ENCODE measurements around the gene KIF19. TPM values are rescaled to one million over a fixed set of nuclear protein-coding genes. Genes with fewer than 3 reads are reported as not detected.

The KIF19 gene
- total RNA-seq, 2 donors from 2014 or later: 0.56 to 0.95 TPM

DNA sequence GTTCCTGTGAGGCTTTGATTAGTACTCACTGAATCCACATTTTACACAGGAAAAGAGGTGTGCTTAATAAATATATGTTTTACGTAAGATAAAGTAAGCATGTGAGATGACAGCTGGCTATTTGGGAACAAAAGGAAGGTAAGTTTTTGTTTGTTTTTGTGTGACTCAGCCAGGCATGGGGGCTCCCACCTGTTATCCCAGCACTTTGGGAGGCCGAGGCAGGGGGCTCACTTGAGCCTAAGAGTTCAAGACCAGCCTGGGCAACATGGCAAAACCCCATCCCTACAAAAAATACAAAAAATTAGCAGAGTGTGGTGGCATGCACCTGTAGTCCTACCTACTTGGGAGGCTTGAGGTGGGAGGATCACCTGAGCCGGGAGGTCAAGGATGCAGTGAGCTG is 59.2 kb downstream of the KIF19 start:
- Histone ChIP-seq H3K27ac (no peak overlapping the region), H3K36me3 (no peaks in the 10 kb centered on the region), H3K27me3 (replicated peaks; ENCODE audit: insufficient read depth) (no peaks in the 10 kb centered on the region), H3K4me1 (ENCODE audit: control insufficient read depth in 1 of 2, low read depth in 2 of 2) (peaks cover 6 to 12% of the 10 kb centered on the region in 2 donors), H3K4me3 (no peak overlapping the region), H3K9me3 (no peaks in the 10 kb centered on the region)
- TF ChIP-seq, protein P1, sequence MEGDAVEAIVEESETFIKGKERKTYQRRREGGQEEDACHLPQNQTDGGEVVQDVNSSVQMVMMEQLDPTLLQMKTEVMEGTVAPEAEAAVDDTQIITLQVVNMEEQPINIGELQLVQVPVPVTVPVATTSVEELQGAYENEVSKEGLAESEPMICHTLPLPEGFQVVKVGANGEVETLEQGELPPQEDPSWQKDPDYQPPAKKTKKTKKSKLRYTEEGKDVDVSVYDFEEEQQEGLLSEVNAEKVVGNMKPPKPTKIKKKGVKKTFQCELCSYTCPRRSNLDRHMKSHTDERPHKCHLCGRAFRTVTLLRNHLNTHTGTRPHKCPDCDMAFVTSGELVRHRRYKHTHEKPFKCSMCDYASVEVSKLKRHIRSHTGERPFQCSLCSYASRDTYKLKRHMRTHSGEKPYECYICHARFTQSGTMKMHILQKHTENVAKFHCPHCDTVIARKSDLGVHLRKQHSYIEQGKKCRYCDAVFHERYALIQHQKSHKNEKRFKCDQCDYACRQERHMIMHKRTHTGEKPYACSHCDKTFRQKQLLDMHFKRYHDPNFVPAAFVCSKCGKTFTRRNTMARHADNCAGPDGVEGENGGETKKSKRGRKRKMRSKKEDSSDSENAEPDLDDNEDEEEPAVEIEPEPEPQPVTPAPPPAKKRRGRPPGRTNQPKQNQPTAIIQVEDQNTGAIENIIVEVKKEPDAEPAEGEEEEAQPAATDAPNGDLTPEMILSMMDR (IDR thresholded peaks at IDR 0.05): no peak
- ATAC-seq (ENCODE audit: insufficient number of reproducible peaks, low FRiP score, low read depth) (no peak), DNase-seq (ENCODE audit: low spot score) (no peak)

DNA sequence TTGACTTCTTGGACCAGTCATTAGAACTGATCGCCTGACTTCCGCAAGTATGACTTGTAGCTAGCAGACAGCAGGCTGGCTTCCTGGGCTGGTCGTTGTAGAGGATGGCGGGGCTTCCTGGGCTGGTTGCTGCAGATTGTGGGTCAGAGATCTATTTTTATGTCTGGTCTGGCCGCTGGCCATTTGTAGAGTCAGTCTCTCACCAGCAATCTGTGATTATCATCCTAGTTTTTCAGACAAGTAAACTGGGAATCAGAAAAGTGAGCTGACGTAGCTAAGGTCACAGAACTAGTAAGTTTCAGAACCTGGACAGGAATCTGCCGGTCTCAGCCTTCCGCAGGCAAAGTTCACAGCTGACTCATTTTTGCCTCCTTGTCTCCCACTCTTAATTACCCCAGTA is 60.4 kb downstream of the KIF19 start:
- Histone ChIP-seq H3K4me1 (ENCODE audit: control insufficient read depth in 1 of 2, low read depth in 2 of 2) (no peaks in the 10 kb centered on the region), H3K4me3 (no peak overlapping the region), H3K36me3 (no peaks in the 10 kb centered on the region), H3K9me3 (no peaks in the 10 kb centered on the region), H3K27me3 (replicated peaks; ENCODE audit: insufficient read depth) (no peaks in the 10 kb centered on the region), H3K27ac (peak overlapping the region in 1 of 2 donors; percentile 28)
- TF ChIP-seq, protein P1 (IDR thresholded peaks at IDR 0.05): no peak
- DNase-seq (ENCODE audit: low spot score) (no peak), ATAC-seq (ENCODE audit: insufficient number of reproducible peaks, low FRiP score, low read depth) (no peak)

DNA sequence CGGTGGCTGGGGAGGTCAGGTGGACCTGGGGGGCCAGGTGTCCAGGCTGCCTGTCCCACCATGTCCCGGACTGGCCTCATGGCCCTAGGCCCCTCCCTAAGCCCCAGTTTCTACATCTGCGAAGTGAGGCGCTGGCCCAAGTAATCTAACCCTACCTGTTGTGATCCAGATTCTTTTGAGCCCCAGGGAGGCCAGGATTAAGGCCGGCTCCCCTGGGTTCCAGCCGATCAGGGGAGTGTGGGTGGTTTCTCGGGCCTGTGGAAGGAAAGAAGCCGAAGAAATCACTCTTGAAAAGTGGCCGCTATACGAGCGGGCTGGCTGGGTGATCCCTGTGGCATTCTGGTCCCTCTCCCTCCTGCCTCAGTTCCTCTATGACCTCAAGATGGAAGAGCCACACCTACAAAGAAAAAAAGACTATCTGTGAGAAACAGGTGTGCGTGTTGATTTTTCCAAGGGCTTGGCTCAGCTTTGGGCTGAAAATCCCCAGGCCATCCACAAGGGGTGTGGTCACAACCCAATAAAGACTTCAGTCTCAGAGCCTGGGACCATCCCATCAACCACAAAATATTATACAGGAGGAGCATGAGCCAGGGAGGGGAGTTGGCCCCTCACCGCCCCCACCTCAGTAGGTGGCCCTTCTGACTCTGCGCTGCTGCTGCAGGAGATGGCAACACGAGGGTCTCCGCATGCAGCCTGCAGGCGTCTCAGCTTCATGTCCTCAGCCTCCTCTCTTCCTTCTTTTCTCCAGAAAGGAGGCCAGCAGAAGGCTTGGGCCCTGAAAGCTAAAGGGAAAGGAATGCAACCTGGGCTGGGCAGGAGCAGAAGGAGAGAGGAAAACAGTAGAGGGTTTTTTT is 61.6 kb downstream of the KIF19 start:
- H3K27ac ChIP-seq: no peak overlapping the region
- no peaks in the 10 kb centered on the region for H3K4me1 ChIP-seq (ENCODE audit: control insufficient read depth in 1 of 2, low read depth in 2 of 2)
- TF ChIP-seq, protein P1 (IDR thresholded peaks at IDR 0.05): no peak
- no peaks in the 10 kb centered on the region for H3K9me3 ChIP-seq
- no peak overlapping the region for H3K4me3 ChIP-seq
- DNase-seq (ENCODE audit: low spot score): no peak
- no peaks in the 10 kb centered on the region for H3K36me3 ChIP-seq
- no peaks in the 10 kb centered on the region for H3K27me3 ChIP-seq (replicated peaks; ENCODE audit: insufficient read depth)
- no peak for ATAC-seq (ENCODE audit: insufficient number of reproducible peaks, low FRiP score, low read depth)

DNA sequence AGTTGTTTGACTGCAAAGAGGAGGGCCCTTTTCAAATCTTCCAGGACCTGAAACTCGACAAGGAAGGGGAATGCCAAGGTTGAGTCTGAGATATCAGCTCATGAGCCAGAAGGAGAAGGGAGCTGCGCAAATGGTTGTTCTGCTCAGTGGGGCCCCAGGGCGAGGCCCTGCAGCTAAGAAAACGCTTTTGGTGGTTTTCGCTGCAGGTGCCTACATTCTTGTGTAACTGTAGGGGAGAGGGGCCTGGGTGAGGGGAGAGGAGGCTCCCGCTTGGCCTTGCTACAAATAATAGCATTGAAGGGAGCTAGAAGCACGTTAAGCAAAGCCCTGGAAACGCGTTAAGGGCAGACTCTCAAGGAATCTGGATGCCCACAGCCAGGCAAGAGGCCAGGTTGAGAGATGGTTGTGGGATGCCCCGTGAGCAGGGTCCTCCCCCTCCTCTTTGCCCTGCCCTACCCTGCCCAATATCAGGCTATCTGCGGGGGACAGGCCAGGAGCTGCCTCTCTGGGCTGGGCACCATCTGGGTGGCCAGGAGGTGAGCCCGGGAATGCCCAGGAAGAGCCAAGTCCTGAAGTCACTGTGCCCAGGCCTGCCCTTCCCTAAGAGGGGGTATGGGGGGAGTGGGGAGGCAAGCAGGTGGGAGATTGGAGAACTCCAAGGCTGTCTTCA is 63.2 kb downstream of the KIF19 start:
- no peaks in the 10 kb centered on the region for H3K27me3 ChIP-seq (replicated peaks; ENCODE audit: insufficient read depth)
- H3K9me3 ChIP-seq: no peaks in the 10 kb centered on the region
- peaks cover 11 to 16% of the 10 kb centered on the region in 2 donors for H3K4me1 ChIP-seq (ENCODE audit: control insufficient read depth in 1 of 2, low read depth in 2 of 2)
- no peak for ATAC-seq (ENCODE audit: insufficient number of reproducible peaks, low FRiP score, low read depth)
- TF ChIP-seq, protein P1 (IDR thresholded peaks at IDR 0.05): no peak
- H3K36me3 ChIP-seq: no peaks in the 10 kb centered on the region
- no peak for DNase-seq (ENCODE audit: low spot score)
- no peak overlapping the region for H3K4me3 ChIP-seq
- no peak overlapping the region for H3K27ac ChIP-seq

DNA sequence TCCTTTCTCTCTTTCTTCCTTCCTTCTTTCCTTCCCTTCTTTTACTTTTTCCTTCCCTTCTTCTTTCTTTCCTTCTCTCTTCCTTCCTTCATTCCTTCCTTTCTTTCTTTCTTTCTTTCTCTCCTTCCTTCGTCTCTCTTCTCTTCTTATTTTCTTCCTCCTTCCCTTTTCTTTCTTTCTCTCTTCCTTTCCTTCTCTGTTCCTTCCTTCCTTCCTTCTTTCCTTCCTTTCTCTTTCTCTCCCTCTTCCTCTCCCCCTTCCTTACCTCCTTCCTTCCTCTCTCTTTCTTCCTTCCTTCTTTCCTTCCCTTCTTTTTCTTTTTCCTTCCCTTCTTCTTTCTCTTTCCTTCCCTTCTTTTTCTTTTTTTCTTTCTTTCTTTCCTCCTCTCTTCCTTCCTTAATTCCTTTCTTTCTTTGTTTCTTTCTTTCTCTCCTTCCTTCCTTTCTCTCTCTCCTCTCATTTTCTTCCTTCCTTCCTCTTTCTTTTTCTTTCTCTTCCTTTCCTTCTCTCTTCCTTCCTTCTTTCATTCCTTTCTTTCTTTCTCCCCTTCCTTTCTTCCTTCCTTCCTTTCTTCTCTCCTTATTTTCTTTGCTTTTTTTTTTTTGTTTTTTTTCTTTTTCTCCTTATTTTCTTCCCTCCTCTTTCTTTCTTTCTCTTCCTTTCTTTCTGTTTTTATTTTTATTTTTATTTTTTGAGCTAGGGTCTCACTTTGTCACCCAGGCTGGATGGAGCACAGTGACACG is 64.1 kb downstream of the KIF19 start:
- TF ChIP-seq, protein P1 (IDR thresholded peaks at IDR 0.05): no peak
- Histone ChIP-seq H3K4me1 (ENCODE audit: control insufficient read depth in 1 of 2, low read depth in 2 of 2) (peaks cover 13 to 25% of the 10 kb centered on the region in 2 donors), H3K4me3 (no peak overlapping the region), H3K36me3 (no peaks in the 10 kb centered on the region), H3K27me3 (replicated peaks; ENCODE audit: insufficient read depth) (no peaks in the 10 kb centered on the region), H3K27ac (no peak overlapping the region), H3K9me3 (no peaks in the 10 kb centered on the region)
- DNase-seq (ENCODE audit: low spot score): no peak
- no peak for ATAC-seq (ENCODE audit: insufficient number of reproducible peaks, low FRiP score, low read depth)

All from thoracic aorta (tissue), 2 donors.